NCI-H2196 treated with DMSO at 0.1 percent for 48 hours (cell line): ENCODE data around the gene IL1RL2.
A peak's percentile ranks its signal among the peaks of the same experiment; 100 is the strongest.

Experiments used
- DNase-seq: peaks from one replicate; lab custom pipeline; 2025; ENCODE audit not compliant: unreplicated experiment; lab: John Stamatoyannopoulos, UW

IL1RL2 gene

GRCh38 chr2:102238039-102238756 is 51.4 kb downstream of the IL1RL2 start:
- DNase-seq: no peak

- no peak for DNase-seq
Observed at GRCh38 chr2:102238778-102239177, 52.0 kb downstream of the IL1RL2 start.

- DNase-seq: no peak
Observed at GRCh38 chr2:102239344-102239743, 52.5 kb downstream of the IL1RL2 start.

GRCh38 chr2:102240640-102241370 is 54.0 kb downstream of the IL1RL2 start:
- peak; percentile 30 for DNase-seq

GRCh38 chr2:102241616-102242305 is 54.9 kb downstream of the IL1RL2 start:
- DNase-seq: no peak

GRCh38 chr2:102245266-102246151 is 58.7 kb downstream of the IL1RL2 start:
- no peak for DNase-seq

GRCh38 chr2:102250278-102250821 is 63.5 kb downstream of the IL1RL2 start:
- no peak for DNase-seq

- DNase-seq: no peak
Observed at GRCh38 chr2:102251042-102251848, 64.4 kb downstream of the IL1RL2 start.

GRCh38 chr2:102251849-102252203 is 65.0 kb downstream of the IL1RL2 start:
- no peak for DNase-seq

GRCh38 chr2:102252236-102252635 is 65.4 kb downstream of the IL1RL2 start:
- DNase-seq: no peak

GRCh38 chr2:102253140-102253752 is 66.4 kb downstream of the IL1RL2 start:
- DNase-seq: no peak

- no peak for DNase-seq
Observed at GRCh38 chr2:102253753-102254150, 66.9 kb downstream of the IL1RL2 start.

GRCh38 chr2:102256276-102256675 is 69.5 kb downstream of the IL1RL2 start:
- DNase-seq: no peak

GRCh38 chr2:102256874-102257462 is 70.1 kb downstream of the IL1RL2 start:
- DNase-seq: no peak

- DNase-seq: no peak
Observed at GRCh38 chr2:102258025-102258385, 71.2 kb downstream of the IL1RL2 start.

- DNase-seq: no peak
Observed at GRCh38 chr2:102258386-102259074, 71.7 kb downstream of the IL1RL2 start.

GRCh38 chr2:102261467-102262135 is 74.8 kb downstream of the IL1RL2 start:
- no peak for DNase-seq
